ENCODE measurements around the gene FHL3.

DNA sequence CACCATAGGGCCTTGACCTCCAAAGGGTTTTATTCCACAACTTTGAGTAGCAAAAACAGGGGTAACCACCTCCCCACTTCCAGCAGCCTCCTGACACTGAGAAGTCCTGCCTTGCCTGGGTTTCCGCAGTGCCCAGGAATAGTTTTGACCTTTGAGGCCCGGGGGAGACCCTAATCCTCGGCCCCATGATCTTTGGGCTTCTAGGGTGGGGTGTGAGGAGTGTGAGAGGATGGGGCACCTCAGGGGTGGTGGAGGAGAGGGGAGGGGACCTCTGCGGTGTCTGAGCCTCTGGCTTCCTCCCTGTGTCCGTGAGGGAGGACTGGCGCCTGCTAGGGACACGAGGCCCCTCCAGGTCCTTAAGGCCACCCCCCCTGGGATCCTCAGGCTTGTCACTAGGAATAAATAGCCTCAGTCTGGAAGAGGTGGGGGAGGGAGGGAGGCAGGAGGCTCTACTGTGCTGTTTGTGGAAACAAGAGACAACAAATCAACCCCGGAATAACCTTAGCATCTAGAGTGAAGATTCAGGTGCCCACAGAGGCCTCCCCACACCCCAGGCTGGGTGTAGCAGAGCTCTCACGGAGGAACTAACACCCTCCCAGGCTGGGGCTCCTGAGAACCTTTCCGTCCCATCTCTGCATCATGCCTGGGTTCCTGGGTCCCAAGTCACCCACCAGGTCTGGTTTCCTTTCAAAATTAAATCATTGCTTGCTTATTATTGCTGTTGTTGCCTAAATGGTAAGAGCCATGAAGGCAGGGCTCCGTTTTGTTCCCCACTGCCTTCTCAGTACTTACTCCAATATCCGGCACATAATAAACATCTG is 904 bp upstream of the FHL3 start:
- no peak for TF ChIP-seq TAF1 (IDR thresholded peaks at IDR 0.05; ENCODE audit: low read depth, low read length)
- TF ChIP-seq POLR2A (IDR thresholded peaks at IDR 0.05; ENCODE audit: control extremely low read depth in 1 of 2, low read depth in 2 of 2, low read length in 2 of 2): no peak
